Choroid plexus epithelial cell (primary cell): ENCODE results near the gene ARHGAP5.
"Not testable (repeated sequence)": the region's sequence is repeated elsewhere in the genome, so short reads cannot be mapped to it uniquely, and the experiment has no call there.

Source experiments
- DNase-seq: peaks from one replicate; pipeline ENCODE4 v3.0.0-alpha.2; 2010; ENCODE audit warnings: low read depth
- H3K4me3 ChIP-seq: 2 replicates; pipeline ENCODE4 v1.5.1; 2011; ENCODE audit warnings: low read depth, mild to moderate bottlenecking, control low read depth, low read length, moderate library complexity
- TF ChIP-seq, protein P1 (sequence below): conservative IDR thresholded peaks from 2 replicates; pipeline ENCODE4 v1.5.1; 2011; ENCODE audit warnings: low read depth, mild to moderate bottlenecking, control low read depth, inconsistent platforms, low read length, moderate library complexity

The ARHGAP5 gene

DNA sequence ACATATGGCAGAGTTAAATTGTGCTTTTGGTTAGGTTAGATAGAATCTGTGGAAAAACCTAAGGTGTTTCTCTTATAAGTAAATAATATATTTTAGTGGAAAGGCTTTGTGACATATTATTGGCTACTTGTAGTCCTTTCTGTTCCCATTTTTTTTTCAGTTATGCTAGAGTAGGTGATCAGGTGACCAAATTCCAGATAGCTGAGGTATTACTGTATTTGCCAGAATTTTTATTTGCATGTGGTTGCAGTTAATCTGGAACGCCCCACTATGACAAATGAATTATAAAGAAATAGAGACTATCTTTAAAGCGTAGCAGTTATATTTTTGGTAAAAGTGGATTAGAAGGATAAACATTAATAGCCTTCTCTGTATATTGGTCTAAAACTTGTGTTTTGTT lies 52.0 kb downstream of the ARHGAP5 start:
- DNase-seq = peak; percentile 65
- TF ChIP-seq, protein P1, sequence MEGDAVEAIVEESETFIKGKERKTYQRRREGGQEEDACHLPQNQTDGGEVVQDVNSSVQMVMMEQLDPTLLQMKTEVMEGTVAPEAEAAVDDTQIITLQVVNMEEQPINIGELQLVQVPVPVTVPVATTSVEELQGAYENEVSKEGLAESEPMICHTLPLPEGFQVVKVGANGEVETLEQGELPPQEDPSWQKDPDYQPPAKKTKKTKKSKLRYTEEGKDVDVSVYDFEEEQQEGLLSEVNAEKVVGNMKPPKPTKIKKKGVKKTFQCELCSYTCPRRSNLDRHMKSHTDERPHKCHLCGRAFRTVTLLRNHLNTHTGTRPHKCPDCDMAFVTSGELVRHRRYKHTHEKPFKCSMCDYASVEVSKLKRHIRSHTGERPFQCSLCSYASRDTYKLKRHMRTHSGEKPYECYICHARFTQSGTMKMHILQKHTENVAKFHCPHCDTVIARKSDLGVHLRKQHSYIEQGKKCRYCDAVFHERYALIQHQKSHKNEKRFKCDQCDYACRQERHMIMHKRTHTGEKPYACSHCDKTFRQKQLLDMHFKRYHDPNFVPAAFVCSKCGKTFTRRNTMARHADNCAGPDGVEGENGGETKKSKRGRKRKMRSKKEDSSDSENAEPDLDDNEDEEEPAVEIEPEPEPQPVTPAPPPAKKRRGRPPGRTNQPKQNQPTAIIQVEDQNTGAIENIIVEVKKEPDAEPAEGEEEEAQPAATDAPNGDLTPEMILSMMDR = no peak
- H3K4me3 ChIP-seq = no peak overlapping the region

DNA sequence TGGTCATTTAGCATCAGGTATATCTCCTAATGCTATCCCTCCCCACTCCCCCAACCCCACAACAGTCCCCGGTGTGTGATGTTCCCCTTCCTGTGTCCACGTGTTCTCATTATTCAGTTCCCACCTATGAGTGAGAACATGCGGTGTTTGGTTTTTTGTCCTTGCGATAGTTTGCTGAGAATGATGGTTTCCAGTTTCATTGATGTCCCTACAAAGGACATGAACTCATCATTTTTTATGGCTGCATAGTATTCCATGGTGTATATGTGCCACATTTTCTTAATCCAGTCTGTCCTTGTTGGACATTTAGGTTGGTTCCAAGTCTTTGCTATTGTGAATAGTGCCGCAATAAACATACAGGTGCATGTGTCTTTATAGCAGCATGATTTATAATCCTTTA lies 54.6 kb downstream of the ARHGAP5 start:
- DNase-seq, H3K4me3 ChIP-seq: not testable (repeated sequence)

DNA sequence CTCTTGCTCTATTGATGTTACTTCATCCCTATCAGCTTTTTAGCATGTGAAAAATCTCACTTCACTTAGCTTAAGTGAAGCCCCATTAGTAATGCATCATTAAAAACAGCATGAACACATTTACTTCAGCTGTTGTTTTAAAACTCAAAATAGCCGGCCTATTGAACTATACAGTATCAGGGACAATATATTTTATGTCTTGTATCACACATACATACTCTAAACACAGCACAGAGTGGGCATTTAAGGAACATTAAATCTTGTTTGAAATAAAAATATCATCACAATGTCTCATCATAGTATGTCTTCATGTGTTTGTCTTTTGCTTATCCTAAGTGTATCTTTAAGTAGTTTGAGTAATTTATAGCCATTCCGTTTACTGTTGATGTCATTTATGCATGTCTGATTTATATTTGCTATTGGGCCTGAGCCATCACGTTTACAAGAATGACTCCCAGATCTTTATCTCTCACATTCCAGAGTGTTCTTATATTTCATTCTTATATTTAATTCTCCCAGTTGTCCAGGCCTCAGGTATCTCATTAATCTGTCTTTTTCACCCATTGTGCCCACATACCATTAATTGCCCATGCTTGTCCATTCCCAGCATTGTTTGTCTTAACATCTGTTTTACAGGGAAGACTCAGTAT lies 57.5 kb downstream of the ARHGAP5 start:
- DNase-seq = peak; percentile 16
- H3K4me3 ChIP-seq = no peak overlapping the region
- TF ChIP-seq, protein P1 = no peak

DNA sequence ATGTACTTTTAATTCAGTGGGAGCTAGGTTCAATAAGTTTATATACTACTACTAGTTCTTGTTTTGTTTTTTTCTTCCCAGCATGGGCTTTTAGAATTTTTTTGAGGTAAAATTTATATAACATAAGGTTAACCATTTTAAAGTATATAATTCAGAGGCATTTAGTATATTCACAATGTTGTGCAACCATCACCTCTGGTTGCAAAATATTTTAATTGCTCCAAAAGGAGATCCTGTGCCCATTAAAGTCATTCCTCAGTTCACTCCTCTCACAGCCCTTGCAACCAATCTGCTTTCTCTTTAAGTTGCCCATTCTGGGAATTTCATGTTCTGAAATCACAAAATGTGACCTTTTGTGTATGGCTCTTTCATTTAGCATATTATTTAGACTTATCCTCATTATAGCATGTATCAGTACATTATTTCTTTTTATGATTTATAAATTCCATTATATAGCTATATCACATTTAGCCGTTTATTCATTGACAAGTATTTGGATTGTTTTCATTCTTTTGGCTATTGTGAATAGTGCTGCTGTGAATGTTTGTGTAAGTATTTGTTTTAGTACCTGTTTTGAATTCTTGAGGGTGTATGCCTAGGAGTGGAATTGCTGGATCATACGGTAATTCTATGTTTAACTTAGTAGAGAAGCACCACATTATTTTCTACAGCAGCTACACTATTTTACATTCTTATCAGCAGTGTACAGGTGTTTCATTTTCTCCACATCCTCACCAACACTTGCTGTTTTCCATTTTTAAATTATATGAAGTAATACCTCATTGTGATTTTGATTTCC lies 59.1 kb downstream of the ARHGAP5 start:
- H3K4me3 ChIP-seq = no peak overlapping the region
- TF ChIP-seq, protein P1 = no peak
- DNase-seq = no peak

GRCh38 chr14:32137313-32137712 lies 60.2 kb downstream of the ARHGAP5 start:
- H3K4me3 ChIP-seq = no peak overlapping the region
- no peak for DNase-seq
- TF ChIP-seq, protein P1 = no peak

GRCh38 chr14:32137892-32138291 lies 60.8 kb downstream of the ARHGAP5 start:
- H3K4me3 ChIP-seq = no peak overlapping the region
- TF ChIP-seq, protein P1 = no peak
- DNase-seq = no peak

- TF ChIP-seq, protein P1 = no peak
- H3K4me3 ChIP-seq = no peak overlapping the region
- no peak for DNase-seq
Measured at GRCh38 chr14:32142341-32142740, 65.2 kb downstream of the ARHGAP5 start.
